Activated CD4-positive, alpha-beta T cell treated with anti-CD3 and anti-CD28 coated beads for 1 hour (primary cell): ENCODE data around the gene GBF1.
"Not testable (repeated sequence)": the region's sequence is repeated elsewhere in the genome, so short reads cannot be mapped to it uniquely, and the experiment has no call there.

Experiments
- DNase-seq: peaks from one replicate; pipeline ENCODE4 v3.0.0-alpha.2; 2020

The GBF1 gene

DNA sequence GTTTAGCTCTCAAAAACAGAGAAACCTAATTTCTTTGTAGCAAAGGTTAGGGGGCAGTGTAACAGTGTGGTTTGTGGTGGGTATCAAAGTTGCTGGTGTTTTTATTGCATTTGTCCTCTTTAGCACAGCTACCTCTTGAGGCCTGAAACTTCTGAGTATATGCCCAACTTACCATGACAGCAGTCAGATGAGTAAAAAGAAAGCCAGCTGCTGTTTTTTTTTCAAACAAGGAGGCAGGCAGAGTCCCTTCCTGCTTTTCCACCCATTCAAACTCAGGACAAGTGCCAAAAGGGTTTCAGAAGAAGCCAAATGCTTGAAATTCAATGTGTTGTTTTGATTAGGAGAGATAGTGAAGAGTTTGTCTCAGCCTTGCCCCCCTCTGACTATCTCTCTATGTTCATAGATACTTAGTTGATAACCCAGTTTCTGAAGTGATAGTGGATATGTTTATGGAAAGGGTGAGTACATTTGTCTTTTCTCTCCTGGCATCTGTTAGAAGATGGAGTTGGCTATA, 23.1 kb downstream of the GBF1 start:
- no peak for DNase-seq

DNA sequence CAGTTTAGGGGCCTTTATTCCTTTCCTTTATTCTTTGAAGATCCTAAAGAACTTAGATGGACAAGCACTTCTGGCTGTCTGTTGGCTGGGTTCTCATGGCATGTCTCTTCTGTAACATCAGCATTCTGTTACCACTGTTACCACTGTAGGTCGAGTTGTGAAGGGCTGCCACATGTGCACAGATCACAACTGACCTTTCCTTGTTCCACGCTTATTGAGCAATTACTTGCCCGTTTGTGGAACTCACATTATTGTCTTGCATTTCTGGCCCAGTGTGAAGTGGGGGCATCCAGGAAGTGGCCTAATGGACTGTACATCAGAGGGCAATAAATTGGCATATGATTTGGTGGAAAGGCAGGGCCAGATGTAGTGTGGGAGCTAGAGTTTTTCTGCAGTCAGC, 23.7 kb downstream of the GBF1 start:
- no peak for DNase-seq

DNA sequence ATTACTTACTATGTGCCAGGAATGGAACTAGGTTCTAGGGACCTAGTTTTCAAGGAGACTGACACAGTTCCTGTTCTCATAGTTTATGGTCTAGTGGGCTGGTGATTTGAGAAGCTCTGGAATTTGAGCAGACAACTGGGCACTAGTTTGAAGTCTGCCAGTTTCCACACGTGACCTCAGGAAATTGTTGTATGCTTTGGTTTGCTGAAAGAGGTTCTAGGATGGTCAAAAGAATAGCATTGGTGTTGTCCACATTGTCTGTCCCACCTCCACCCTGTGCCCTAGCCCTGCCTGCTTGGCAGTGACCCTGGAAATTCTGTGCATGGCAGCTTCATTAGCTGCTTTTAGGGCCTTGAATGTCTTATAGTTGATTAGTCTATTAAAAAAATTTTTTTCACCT, 28.7 kb downstream of the GBF1 start:
- DNase-seq: no peak

GRCh38 chr10:102275343-102275742, 30.0 kb downstream of the GBF1 start:
- no peak for DNase-seq

DNA sequence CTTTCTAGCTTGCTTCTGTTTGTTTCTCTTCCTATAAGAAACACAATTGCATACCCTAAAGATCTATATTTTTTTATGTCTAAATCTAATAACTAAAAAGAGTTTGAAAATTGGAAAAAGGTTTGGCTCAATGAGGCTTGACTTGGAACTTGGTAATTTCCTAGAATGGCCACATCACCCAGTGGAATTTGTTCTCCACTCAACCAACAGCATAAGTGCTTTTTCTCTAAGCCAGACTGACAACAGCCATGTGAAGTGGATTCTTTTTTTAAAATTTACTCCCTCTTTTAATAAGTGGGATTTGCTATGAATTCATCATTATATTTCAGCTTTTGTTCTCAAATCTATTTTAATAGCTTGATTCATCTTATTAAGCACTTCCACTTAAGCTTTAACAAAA, 33.8 kb downstream of the GBF1 start:
- DNase-seq: no peak

- DNase-seq: no peak
Observed at GRCh38 chr10:102280397-102281101, 35.2 kb downstream of the GBF1 start.

- DNase-seq: no peak
Observed at GRCh38 chr10:102281102-102281487, 35.8 kb downstream of the GBF1 start.

DNA sequence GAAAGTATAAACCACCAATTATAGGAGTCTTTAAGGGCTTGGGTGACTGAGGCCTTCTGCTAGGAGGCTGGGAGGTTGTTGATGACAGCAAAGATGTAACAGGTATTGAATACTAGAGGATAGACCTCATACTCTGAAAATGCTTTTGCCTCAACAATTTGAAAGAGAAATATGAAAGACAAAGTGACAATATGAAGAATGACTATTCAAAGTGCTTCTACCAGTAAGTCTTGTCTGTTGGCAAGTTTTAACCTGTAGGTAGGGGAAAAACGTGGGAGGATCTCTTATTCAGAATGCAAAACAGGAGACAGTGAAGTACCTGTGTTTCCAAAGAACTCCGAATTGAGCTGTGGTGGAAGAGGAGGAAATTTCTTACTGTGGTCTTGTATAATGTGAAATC, 38.2 kb downstream of the GBF1 start:
- DNase-seq: no peak

GRCh38 chr10:102283890-102284289, 38.6 kb downstream of the GBF1 start:
- no peak for DNase-seq

DNA sequence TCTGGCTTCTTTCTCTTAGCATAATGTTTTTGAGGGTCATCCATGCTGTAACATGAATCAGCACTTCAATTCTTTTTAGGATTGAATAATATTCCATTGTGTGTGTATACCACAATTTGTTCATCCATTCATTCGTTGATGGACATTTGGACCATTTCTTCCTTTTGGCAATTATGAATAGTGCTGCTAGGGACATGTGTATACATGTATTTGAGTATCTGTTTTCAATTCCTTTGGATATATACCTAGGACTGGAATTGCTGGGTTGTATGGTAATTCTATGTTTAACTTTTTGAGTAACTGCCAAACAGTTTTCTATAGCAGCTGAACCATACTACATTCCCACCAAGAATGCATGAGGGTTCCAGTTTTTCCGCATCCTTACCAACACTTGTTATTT, 39.2 kb downstream of the GBF1 start:
- DNase-seq: no peak

DNA sequence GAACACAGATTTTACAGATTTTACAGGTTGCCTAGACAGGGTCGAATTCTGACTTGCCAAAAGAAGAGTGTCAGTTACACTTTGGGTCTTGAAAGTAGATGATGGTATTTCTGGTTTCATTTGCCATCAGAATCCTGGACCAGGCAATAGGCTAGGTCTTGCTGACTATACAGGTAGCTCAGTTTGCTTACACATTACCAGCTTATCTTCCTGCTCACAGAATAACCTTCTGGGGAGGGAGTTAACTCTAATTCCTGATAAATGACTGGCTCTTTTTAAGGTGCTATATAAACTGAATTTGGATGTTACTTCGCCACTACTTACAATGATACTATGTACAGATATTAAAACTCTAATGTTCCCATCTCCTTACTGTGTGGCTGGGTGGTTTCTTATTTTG, 39.8 kb downstream of the GBF1 start:
- no peak for DNase-seq

- DNase-seq: no peak
Observed at GRCh38 chr10:102286216-102286615, 40.9 kb downstream of the GBF1 start.

DNA sequence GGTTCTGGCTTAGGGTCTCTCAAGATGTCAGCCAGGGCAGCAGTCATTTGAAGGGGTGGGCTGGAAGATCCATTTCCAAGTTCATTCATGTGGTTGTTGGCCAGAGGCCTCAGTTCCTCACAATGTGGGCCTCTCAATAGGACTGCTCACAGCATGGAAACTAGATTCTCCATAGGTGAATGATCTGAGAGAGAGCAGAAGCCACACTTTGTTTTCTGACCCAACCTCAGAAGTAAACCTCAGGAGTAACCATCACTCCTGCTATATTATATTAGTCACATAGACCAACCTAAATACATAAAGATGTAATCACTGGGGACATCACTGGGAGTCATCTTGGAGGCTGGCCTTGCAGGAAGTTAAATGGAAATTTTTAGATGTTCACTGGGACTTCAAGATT, 42.2 kb downstream of the GBF1 start:
- no peak for DNase-seq

GRCh38 chr10:102287991-102288390, 42.7 kb downstream of the GBF1 start:
- no peak for DNase-seq

DNA sequence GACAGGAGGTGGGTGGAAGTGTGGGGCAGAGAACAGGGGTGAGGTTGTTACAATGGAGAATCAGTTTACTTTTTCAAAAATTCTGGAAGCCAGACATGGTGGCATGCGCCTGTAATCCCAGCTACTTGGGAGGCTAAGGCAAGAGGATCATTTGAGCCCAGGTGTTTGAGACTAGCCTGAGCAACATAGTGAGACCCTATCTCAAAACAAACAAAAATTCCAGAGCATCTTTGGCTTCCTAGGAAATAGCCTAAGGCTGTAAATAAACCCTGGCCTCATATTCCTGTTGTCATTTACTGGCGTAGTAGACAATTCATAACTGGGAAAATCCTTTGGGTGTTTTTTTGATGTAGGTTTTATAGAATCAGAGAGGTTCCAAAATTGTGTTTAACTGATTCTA, 44.0 kb downstream of the GBF1 start:
- no peak for DNase-seq

DNA sequence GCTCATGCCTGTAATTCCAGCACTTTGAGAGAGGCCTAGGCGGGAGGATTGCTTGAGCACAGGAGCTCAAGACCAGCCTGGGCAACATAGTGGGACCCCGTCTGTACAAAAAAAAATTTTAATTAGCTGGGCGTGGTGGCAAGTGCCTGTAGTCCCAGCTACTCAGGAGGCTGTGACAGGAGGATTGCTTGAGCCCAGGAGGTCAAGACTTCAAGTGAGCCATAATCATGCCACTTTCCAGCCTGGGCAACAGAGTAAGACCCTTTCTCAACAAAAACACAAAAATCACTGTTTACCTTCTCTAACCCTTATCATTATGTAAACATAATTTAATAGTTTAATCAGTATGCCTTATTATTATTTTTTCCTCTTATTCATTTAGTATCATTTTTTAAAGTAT, 44.5 kb downstream of the GBF1 start:
- no peak for DNase-seq

DNA sequence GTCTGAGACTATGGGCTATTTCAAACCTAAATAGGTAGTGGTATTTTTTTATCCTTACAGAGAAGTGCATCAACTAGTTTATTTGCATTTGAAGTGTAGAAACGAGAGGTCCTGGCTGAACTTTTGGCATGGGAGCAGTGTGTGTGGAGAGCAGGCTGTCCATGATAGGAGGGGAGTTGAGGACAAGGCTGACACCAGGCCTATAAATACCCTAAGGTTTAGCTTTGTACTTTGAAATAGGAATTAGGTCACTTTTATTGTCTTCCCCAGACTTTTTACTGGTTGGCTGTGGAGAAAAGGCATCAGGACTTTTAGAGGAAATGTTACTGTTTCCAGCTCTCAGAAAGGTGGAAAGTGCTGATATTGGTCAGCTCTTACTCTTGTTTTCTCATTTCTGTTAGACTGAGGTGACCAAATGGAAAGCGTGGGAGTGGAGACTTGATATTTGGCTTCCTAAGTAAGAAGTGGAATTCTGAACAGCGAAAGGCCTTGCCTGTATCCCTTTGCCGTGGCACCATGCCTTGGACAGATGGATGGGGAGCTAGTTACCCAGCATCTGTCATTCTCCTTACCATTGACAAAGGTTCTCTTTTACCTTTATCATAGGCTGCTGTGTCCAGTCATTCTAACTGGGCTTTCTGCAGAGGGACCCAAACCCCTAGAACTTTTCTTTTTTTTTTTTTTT, 46.0 kb downstream of the GBF1 start:
- DNase-seq: no peak

GRCh38 chr10:102297101-102297500, 51.8 kb downstream of the GBF1 start:
- DNase-seq: no peak

GRCh38 chr10:102298899-102299298, 53.6 kb downstream of the GBF1 start:
- no peak for DNase-seq

DNA sequence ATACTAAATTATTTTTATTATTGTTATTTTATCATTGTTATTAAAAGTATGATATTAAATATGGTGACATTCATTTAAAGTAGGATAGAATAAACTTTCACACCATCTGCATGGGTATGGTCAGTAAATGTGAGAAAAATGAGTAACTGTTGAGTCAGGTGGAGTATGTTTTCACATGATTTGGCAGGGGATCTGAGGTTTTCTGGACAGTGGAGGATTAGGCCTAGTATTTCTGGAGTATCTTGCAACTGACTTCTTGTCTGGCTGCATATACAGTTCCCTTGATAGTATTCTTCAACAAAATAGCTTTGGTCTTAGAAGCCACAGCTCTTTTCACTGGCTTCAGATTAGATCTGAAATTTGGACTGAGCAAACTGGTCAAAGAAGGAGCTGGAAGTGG, 54.5 kb downstream of the GBF1 start:
- no peak for DNase-seq

GRCh38 chr10:102300278-102300843, 55.0 kb downstream of the GBF1 start:
- no peak for DNase-seq

GRCh38 chr10:102300912-102301311, 55.6 kb downstream of the GBF1 start:
- DNase-seq: not testable (repeated sequence)

DNA sequence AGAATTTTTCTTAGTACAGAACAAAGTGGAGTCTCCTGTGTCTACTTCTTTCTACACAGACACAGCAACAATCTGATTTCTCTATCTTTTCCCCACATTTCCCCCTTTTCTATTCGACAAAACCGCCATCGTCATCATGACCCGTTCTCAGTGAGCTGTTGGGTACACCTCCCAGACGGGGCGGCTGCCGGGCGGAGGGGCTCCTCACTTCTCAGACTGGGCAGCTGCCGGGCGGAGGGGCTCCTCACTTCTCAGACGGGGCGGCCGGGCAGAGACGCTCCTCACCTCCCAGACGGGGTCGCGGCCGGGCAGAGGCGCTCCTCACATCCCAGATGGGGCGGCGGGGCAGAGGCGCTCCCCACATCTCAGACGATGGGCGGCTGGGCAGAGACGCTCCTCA, 56.0 kb downstream of the GBF1 start:
- DNase-seq: not testable (repeated sequence)

GRCh38 chr10:102302611-102303010, 57.3 kb downstream of the GBF1 start:
- DNase-seq: no peak
